Measurements from ENCODE around the gene AGXT. TPM values are rescaled to one million over a fixed set of nuclear protein-coding genes. Genes with fewer than 3 reads are reported as not detected.

The AGXT gene
- total RNA-seq, 1 donor from 2014 or later = not detected

DNA sequence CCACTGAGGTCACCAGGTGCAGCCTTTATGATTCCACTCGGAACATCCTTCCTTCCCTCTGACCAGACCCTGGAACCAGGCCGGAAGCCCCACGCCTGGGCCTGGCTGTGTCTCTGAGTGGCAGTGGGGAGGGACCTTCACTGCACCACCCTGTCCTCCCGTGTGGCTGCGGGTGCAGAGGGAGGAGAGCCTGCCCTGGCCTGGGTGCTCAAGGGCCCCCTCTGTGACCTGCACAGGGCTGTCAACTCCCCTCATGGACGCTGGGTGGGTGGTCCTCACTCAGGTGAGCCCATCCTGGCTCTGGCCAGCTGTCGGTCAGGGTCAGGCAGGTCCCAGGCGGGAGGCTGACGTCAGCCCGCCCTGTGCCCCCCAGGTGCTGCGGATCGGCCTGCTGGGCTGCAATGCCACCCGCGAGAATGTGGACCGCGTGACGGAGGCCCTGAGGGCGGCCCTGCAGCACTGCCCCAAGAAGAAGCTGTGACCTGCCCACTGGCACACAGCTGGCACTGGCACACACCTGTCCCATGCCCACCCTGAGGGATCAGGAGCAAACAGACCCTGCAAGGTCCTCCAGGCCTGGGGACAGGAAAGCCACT lies 9.8 kb downstream of the AGXT start:
- TF ChIP-seq, protein P1, sequence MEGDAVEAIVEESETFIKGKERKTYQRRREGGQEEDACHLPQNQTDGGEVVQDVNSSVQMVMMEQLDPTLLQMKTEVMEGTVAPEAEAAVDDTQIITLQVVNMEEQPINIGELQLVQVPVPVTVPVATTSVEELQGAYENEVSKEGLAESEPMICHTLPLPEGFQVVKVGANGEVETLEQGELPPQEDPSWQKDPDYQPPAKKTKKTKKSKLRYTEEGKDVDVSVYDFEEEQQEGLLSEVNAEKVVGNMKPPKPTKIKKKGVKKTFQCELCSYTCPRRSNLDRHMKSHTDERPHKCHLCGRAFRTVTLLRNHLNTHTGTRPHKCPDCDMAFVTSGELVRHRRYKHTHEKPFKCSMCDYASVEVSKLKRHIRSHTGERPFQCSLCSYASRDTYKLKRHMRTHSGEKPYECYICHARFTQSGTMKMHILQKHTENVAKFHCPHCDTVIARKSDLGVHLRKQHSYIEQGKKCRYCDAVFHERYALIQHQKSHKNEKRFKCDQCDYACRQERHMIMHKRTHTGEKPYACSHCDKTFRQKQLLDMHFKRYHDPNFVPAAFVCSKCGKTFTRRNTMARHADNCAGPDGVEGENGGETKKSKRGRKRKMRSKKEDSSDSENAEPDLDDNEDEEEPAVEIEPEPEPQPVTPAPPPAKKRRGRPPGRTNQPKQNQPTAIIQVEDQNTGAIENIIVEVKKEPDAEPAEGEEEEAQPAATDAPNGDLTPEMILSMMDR (IDR thresholded peaks at IDR 0.05; ENCODE audit: unreplicated experiment) = no peak
- H3K4me1 Mint-ChIP-seq (ENCODE audit: unreplicated experiment) = no peaks in the 10 kb centered on the region
- no peak overlapping the region for H3K27ac Mint-ChIP-seq (ENCODE audit: unreplicated experiment)
- H3K4me3 Mint-ChIP-seq (ENCODE audit: unreplicated experiment) = no peak overlapping the region
- no peaks in the 10 kb centered on the region for H3K36me3 Mint-ChIP-seq (ENCODE audit: low read depth, unreplicated experiment)
- no peaks in the 10 kb centered on the region for H3K9me3 Mint-ChIP-seq (ENCODE audit: unreplicated experiment)
- no peak for DNase-seq (ENCODE audit: low spot score)
- H3K27me3 Mint-ChIP-seq (ENCODE audit: unreplicated experiment) = peaks cover 3% of the 10 kb centered on the region

DNA sequence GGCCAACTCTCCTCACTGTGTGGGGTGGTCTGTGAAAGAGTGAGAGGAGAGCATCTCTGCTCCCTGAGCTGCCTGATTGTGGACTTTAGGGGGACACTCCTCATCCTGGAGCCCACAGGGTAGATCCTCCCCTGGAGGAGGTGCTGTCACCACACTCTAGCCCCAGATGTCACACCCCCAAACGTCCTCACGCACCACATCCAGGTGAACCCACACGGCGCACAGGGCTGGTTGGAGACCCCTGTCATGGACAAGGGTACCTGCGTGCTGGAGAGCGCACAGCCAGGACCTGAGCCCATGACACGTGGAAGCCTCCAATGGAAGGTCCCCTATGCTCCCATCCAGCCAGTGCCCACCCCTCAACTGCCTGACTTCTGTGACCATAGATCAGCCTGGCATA lies 10.5 kb downstream of the AGXT start:
- Mint-ChIP-seq H3K27me3 (ENCODE audit: unreplicated experiment) (peaks cover 3% of the 10 kb centered on the region), H3K4me1 (ENCODE audit: unreplicated experiment) (no peaks in the 10 kb centered on the region), H3K36me3 (ENCODE audit: low read depth, unreplicated experiment) (no peaks in the 10 kb centered on the region), H3K4me3 (ENCODE audit: unreplicated experiment) (no peak overlapping the region), H3K27ac (ENCODE audit: unreplicated experiment) (no peak overlapping the region), H3K9me3 (ENCODE audit: unreplicated experiment) (no peaks in the 10 kb centered on the region)
- TF ChIP-seq, protein P1 (IDR thresholded peaks at IDR 0.05; ENCODE audit: unreplicated experiment) = no peak
- DNase-seq (ENCODE audit: low spot score) = no peak

DNA sequence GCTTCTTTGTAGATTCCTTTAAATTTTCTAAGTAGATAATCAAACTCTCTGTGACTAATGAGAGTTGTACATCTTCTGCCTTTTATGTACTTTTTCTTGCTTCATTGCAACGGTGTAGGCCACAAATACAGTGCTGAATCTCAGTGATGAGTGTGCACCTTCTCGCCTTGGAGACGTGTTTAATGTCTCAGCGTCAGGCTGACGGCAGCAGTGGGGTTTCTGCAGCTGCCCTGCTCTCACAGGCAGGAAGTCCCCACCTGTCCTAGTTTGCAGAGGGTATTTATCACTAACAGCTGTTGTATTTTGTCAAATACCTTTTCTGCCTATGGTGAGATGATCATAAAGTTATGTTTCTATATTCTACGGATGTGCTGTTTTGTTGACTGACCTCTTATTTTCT lies 13.3 kb downstream of the AGXT start:
- H3K27me3 Mint-ChIP-seq (ENCODE audit: unreplicated experiment) = peaks cover 5% of the 10 kb centered on the region
- no peak for DNase-seq (ENCODE audit: low spot score)
- H3K4me3 Mint-ChIP-seq (ENCODE audit: unreplicated experiment) = no peak overlapping the region
- H3K36me3 Mint-ChIP-seq (ENCODE audit: low read depth, unreplicated experiment) = peaks cover 4% of the 10 kb centered on the region
- H3K4me1 Mint-ChIP-seq (ENCODE audit: unreplicated experiment) = peaks cover 13% of the 10 kb centered on the region
- no peak overlapping the region for H3K27ac Mint-ChIP-seq (ENCODE audit: unreplicated experiment)
- TF ChIP-seq, protein P1 (IDR thresholded peaks at IDR 0.05; ENCODE audit: unreplicated experiment) = no peak
- no peaks in the 10 kb centered on the region for H3K9me3 Mint-ChIP-seq (ENCODE audit: unreplicated experiment)

DNA sequence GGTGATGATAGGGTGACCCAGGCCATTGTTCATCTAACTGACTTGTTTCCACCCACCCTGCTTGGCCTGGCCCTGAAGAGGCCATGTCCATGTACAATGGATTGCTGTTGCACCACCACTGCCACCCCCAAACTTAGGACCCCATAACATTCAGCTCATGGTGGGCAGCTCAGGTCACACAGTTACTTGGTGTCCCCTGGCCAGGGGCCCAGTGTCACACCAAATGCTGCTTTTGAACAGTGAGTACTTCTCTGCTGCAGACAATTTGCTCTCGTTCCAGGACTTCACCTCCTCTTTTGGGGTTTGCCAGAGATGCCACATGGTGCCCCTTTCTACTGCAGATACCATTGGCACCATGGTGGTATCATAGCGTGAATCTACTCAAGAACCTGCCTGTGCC lies 15.6 kb downstream of the AGXT start:
- Mint-ChIP-seq H3K9me3 (ENCODE audit: unreplicated experiment) (no peaks in the 10 kb centered on the region), H3K27ac (ENCODE audit: unreplicated experiment) (no peak overlapping the region), H3K4me3 (ENCODE audit: unreplicated experiment) (no peak overlapping the region), H3K36me3 (ENCODE audit: low read depth, unreplicated experiment) (peaks cover 4% of the 10 kb centered on the region), H3K4me1 (ENCODE audit: unreplicated experiment) (peaks cover 13% of the 10 kb centered on the region), H3K27me3 (ENCODE audit: unreplicated experiment) (peaks cover 5% of the 10 kb centered on the region)
- TF ChIP-seq, protein P1 (IDR thresholded peaks at IDR 0.05; ENCODE audit: unreplicated experiment) = no peak
- DNase-seq (ENCODE audit: low spot score) = no peak

DNA sequence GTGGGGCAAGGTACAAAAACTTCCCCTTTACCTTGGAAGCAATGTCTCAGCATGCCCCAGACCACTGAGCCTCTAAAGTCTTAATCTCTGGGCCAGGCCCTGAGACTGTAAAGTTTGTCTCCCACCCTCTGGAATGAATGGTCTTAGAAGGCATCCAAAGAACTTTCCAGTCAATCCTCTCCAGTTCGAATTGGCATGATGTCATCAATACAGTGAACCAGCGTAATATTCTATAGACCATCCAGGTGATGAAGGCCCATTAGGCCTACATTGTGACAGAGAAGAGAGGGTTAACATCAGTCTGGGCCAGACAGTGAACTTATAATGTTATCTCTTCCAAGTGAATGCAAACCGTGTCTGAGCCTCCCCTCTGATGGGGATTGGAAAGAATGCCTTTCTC lies 16.1 kb downstream of the AGXT start:
- DNase-seq (ENCODE audit: low spot score) = no peak
- Mint-ChIP-seq H3K27me3 (ENCODE audit: unreplicated experiment) (peaks cover 5% of the 10 kb centered on the region), H3K9me3 (ENCODE audit: unreplicated experiment) (no peaks in the 10 kb centered on the region), H3K27ac (ENCODE audit: unreplicated experiment) (no peak overlapping the region), H3K4me1 (ENCODE audit: unreplicated experiment) (peaks cover 13% of the 10 kb centered on the region), H3K36me3 (ENCODE audit: low read depth, unreplicated experiment) (peaks cover 4% of the 10 kb centered on the region), H3K4me3 (ENCODE audit: unreplicated experiment) (no peak overlapping the region)
- TF ChIP-seq, protein P1 (IDR thresholded peaks at IDR 0.05; ENCODE audit: unreplicated experiment) = no peak
